Hepatocyte (in vitro differentiated cells): ENCODE measurements around the gene ZDHHC14. TPM values are rescaled to one million over a fixed set of nuclear protein-coding genes. Genes with fewer than 3 reads are reported as not detected.
A peak's percentile ranks its signal among the peaks of the same experiment; 100 is the strongest.

Experiments used
- DNase-seq: peaks from one replicate; pipeline ENCODE4 v3.0.0-alpha.2; 2016; ENCODE audit warnings: low spot score
- H2AFZ ChIP-seq: fragments of 200-600 bp; sonication (generic); 2 replicates; pipeline ENCODE4 v1.6.0; 2016; ENCODE audit warnings: antibody characterized with exemption, mild to moderate bottlenecking
- H3K27ac ChIP-seq: fragments of 200-600 bp; sonication (generic); 2 replicates; pipeline ENCODE4 v1.5.1; 2016; ENCODE audit warnings: mild to moderate bottlenecking
- H3K27me3 ChIP-seq: fragments of 200-600 bp; sonication (generic); 2 replicates; pipeline ENCODE4 v1.6.1; 2016
- H3K36me3 ChIP-seq: fragments of 200-600 bp; sonication (generic); replicated peaks from 2 replicates; pipeline ENCODE4 v1.5.1; 2016; ENCODE audit warnings: low read depth; ENCODE audit not compliant: insufficient read depth
- H3K4me1 ChIP-seq: fragments of 200-600 bp; sonication (generic); 2 replicates; pipeline ENCODE4 v1.5.1; 2016; ENCODE audit warnings: mild to moderate bottlenecking, moderate library complexity; ENCODE audit not compliant: insufficient read depth
- H3K4me2 ChIP-seq: fragments of 200-600 bp; sonication (generic); 2 replicates; pipeline ENCODE4 v1.6.0; 2016
- H3K4me3 ChIP-seq: fragments of 200-600 bp; sonication (generic); 2 replicates; pipeline ENCODE4 v1.5.1; 2016; ENCODE audit warnings: mild to moderate bottlenecking
- H3K79me2 ChIP-seq: fragments of 200-600 bp; sonication (generic); 2 replicates; pipeline ENCODE4 v1.6.0; 2017; ENCODE audit warnings: mild to moderate bottlenecking
- H3K9me2 ChIP-seq: fragments of 200-600 bp; sonication (generic); replicated peaks from 2 replicates; pipeline ENCODE4 v1.6.0; 2017; ENCODE audit warnings: mild to moderate bottlenecking; ENCODE audit not compliant: insufficient read depth
- H3K9me3 ChIP-seq: fragments of 200-600 bp; sonication (generic); 2 replicates; pipeline ENCODE4 v1.5.1; 2016; ENCODE audit warnings: low read depth, mild to moderate bottlenecking
- H4K20me1 ChIP-seq: fragments of 200-600 bp; sonication (generic); 2 replicates; pipeline ENCODE4 v1.6.0; 2016; ENCODE audit warnings: mild to moderate bottlenecking; ENCODE audit not compliant: insufficient read depth, poor library complexity, severe bottlenecking
- CTCF ChIP-seq: fragments of 200-600 bp; sonication (generic); IDR thresholded peaks from 2 replicates; pipeline ENCODE4 v1.5.1; 2016; ENCODE audit warnings: antibody characterized with exemption, mild to moderate bottlenecking; ENCODE audit not compliant: poor library complexity
- EZH2 ChIP-seq: fragments of 200-600 bp; sonication (generic); IDR thresholded peaks from 2 replicates; pipeline ENCODE4 v1.6.1; 2016; ENCODE audit warnings: antibody characterized with exemption, mild to moderate bottlenecking, borderline replicate concordance
- EZH2phosphoT487 ChIP-seq: fragments of 200-600 bp; sonication (generic); IDR thresholded peaks from one replicate; pipeline ENCODE4 v1.6.1; 2018; ENCODE audit warnings: antibody characterized with exemption, mild to moderate bottlenecking, low read depth, moderate library complexity; ENCODE audit not compliant: unreplicated experiment, severe bottlenecking
- WGBS: methylation state at CpG from one replicate; pipeline ENCODE4 v1.1.6; 2016; ENCODE audit warnings: low lambda C conversion rate; ENCODE audit errors: missing lambda C conversion rate; 5-methylcytosine and 5-hydroxymethylcytosine counted together
- polyA plus RNA-seq: library from polyadenylated mRNA; unstranded; fragments of >200 nt; fragmentation: Nextera tagmentation; extraction: Ambion mirVana; gene quantifications from 2 replicates; pipeline ENCODE4 v1.2.1, GENCODE V29; 2016
- total RNA-seq: library from RNA; depleted of rRNA; stranded (reverse); fragments of >200 nt; gene quantifications from 2 replicates; pipeline ENCODE4 v1.2.3, GENCODE V29; 2014

The ZDHHC14 gene
- total and polyA plus RNA-seq, 2 experiments from 2014 or later = 11.8 to 25.2 TPM

- Histone ChIP-seq H3K36me3 (no peaks in the 10 kb centered on the region), H3K4me1 (peaks cover 8% of the 10 kb centered on the region), H3K9me3 (no peaks in the 10 kb centered on the region), H3K4me2 (no peak overlapping the region), H3K9me2 (no peaks in the 10 kb centered on the region), H4K20me1 (no peaks in the 10 kb centered on the region), H3K27me3 (no peaks in the 10 kb centered on the region), H3K79me2 (no peaks in the 10 kb centered on the region), H3K27ac (no peak overlapping the region), H3K4me3 (no peak overlapping the region), H2AFZ (no peak overlapping the region)
- no peak for TF ChIP-seq CTCF
- no peak for TF ChIP-seq EZH2phosphoT487
- no peak for TF ChIP-seq EZH2
- no peak for DNase-seq
- 90% methylated on average over 4 of the region's 4 CpGs for WGBS
These were observed 235.0 kb downstream of the ZDHHC14 start for GRCh38 chr6:157615951-157616350.

- Histone ChIP-seq H3K27me3 (no peaks in the 10 kb centered on the region), H3K4me1 (no peaks in the 10 kb centered on the region), H3K4me3 (no peak overlapping the region), H3K4me2 (no peak overlapping the region), H3K36me3 (no peaks in the 10 kb centered on the region), H3K9me3 (no peaks in the 10 kb centered on the region), H2AFZ (no peak overlapping the region), H3K9me2 (no peaks in the 10 kb centered on the region), H3K79me2 (no peaks in the 10 kb centered on the region), H3K27ac (no peak overlapping the region), H4K20me1 (no peaks in the 10 kb centered on the region)
- WGBS = 78% methylated on average over 3 of the region's 3 CpGs
- DNase-seq = peak; percentile 45
- no peak for TF ChIP-seq EZH2
- TF ChIP-seq EZH2phosphoT487 = no peak
- no peak for TF ChIP-seq CTCF
These were observed 240.0 kb downstream of the ZDHHC14 start for GRCh38 chr6:157620944-157621343.

- Histone ChIP-seq H3K9me2 (no peaks in the 10 kb centered on the region), H4K20me1 (no peaks in the 10 kb centered on the region), H3K4me2 (no peak overlapping the region), H3K27ac (no peak overlapping the region), H3K4me1 (no peaks in the 10 kb centered on the region), H3K79me2 (no peaks in the 10 kb centered on the region), H3K36me3 (no peaks in the 10 kb centered on the region), H3K4me3 (no peak overlapping the region), H3K9me3 (no peaks in the 10 kb centered on the region), H2AFZ (no peak overlapping the region), H3K27me3 (no peaks in the 10 kb centered on the region)
- 72% methylated on average over 6 of the region's 6 CpGs for whole genome bisulfite sequencing
- no peak for DNase-seq
- TF ChIP-seq EZH2 = no peak
- TF ChIP-seq CTCF = no peak
- no peak for TF ChIP-seq EZH2phosphoT487
These were observed 240.4 kb downstream of the ZDHHC14 start for GRCh38 chr6:157621406-157621805.

GRCh38 chr6:157622427-157622826 is 241.4 kb downstream of the ZDHHC14 start:
- no peaks in the 10 kb centered on the region for H4K20me1 ChIP-seq
- no peak for TF ChIP-seq EZH2
- TF ChIP-seq CTCF = no peak
- TF ChIP-seq EZH2phosphoT487 = no peak
- H3K79me2 ChIP-seq = no peaks in the 10 kb centered on the region
- no peak overlapping the region for H3K27ac ChIP-seq
- H3K9me2 ChIP-seq = no peaks in the 10 kb centered on the region
- no peak overlapping the region for H2AFZ ChIP-seq
- 98% methylated on average over 3 of the region's 3 CpGs for WGBS
- no peak overlapping the region for H3K4me3 ChIP-seq
- no peak overlapping the region for H3K4me2 ChIP-seq
- no peaks in the 10 kb centered on the region for H3K27me3 ChIP-seq
- H3K9me3 ChIP-seq = no peaks in the 10 kb centered on the region
- H3K36me3 ChIP-seq = no peaks in the 10 kb centered on the region
- no peaks in the 10 kb centered on the region for H3K4me1 ChIP-seq
- DNase-seq = no peak
